Fibroblast of the aortic adventitia (primary cell): ENCODE measurements around the gene ADGRG3. TPM values are rescaled to one million over a fixed set of nuclear protein-coding genes. Genes with fewer than 3 reads are reported as not detected.

Experiments used
- DNase-seq: peaks from one replicate; pipeline ENCODE4 v3.0.0-alpha.2; 2010; ENCODE audit warnings: low read depth
- H3K4me3 ChIP-seq: 2 replicates; pipeline ENCODE4 v1.5.1; 2011; ENCODE audit warnings: low read depth, mild to moderate bottlenecking, control low read depth, low read length, moderate library complexity
- total RNA-seq: library from RNA; depleted of rRNA; stranded (reverse); fragments of >200 nt; gene quantifications from 2 replicates; pipeline ENCODE4 v1.2.3, GENCODE V29; 2012; ENCODE audit warnings: low replicate concordance
- TF ChIP-seq, protein P1 (sequence below): IDR thresholded peaks from 2 replicates; pipeline ENCODE4 v1.5.1; 2011; ENCODE audit warnings: mild to moderate bottlenecking, low read length, control low read depth, inconsistent platforms; ENCODE audit not compliant: insufficient read depth

Gene ADGRG3
- total RNA-seq, 1 donor, result not detected

- DNase-seq, result no peak
- H3K4me3 ChIP-seq, result no peak overlapping the region
- TF ChIP-seq, protein P1, sequence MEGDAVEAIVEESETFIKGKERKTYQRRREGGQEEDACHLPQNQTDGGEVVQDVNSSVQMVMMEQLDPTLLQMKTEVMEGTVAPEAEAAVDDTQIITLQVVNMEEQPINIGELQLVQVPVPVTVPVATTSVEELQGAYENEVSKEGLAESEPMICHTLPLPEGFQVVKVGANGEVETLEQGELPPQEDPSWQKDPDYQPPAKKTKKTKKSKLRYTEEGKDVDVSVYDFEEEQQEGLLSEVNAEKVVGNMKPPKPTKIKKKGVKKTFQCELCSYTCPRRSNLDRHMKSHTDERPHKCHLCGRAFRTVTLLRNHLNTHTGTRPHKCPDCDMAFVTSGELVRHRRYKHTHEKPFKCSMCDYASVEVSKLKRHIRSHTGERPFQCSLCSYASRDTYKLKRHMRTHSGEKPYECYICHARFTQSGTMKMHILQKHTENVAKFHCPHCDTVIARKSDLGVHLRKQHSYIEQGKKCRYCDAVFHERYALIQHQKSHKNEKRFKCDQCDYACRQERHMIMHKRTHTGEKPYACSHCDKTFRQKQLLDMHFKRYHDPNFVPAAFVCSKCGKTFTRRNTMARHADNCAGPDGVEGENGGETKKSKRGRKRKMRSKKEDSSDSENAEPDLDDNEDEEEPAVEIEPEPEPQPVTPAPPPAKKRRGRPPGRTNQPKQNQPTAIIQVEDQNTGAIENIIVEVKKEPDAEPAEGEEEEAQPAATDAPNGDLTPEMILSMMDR, result no peak
These were observed 37.1 kb downstream of the ADGRG3 start for GRCh38 chr16:57704905-57705852.

DNA sequence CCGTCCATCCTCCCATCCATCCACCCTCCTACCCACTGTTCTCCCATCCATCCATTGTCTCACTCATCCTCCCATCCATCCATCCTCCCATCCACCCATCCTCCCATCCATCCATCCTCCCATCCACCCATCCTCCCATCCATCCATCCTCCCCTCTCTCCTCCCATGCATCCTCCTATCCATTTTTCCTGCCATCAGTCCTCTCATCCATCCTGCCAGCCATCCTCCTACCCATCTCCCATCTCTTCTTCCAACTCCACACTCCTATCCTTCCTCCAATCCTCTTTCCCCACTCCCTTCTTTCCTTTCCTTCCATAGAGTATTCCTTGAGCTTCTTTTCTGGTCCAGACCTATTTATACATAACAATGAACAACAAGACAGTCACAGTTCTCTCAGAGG, 38.6 kb downstream of the ADGRG3 start:
- H3K4me3 ChIP-seq, result no peak overlapping the region
- no peak for DNase-seq
- TF ChIP-seq, protein P1, result no peak

DNA sequence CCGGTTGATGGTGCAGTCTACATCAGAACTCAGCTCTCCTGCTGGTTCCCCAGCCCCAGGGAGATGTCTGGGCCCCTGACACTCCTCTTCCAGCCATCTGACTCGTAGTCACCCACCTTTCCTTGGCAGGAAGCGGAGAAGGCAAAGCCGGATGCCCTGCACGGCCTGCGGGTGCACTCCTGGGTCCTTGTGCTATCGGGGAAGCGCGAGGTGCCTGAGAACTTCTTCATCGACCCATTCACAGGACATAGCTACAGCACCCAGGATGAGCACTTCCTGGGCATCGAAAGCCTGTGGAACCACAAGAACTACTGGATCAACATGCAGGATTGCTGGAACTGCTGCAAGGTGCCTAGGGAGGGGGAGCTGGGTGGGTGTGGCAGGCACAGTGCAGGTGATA, 39.2 kb downstream of the ADGRG3 start:
- DNase-seq, result no peak
- H3K4me3 ChIP-seq, result no peak overlapping the region
- TF ChIP-seq, protein P1, result no peak

DNA sequence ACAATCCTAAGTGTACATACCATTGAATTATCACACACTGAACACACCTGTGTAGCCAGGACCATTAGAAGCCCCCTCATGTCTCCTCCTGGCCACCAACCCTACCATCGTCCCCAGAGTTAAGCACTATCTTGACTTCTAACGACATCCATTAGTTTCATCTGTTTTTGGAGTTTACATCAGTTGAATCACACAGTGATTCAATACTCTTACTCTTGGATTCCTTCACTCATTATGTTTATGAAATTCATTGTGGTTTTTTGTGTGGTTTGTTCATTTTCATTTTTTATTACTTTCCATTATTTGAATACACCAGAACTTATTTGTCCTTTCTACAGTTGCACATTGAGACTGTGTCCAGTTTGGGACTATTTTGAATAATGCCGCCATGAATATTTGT, 40.1 kb downstream of the ADGRG3 start:
- H3K4me3 ChIP-seq, result no peak overlapping the region
- DNase-seq, result no peak
- TF ChIP-seq, protein P1, result no peak

- no peak for DNase-seq
- TF ChIP-seq, protein P1, result no peak
- H3K4me3 ChIP-seq, result no peak overlapping the region
These were observed 41.6 kb downstream of the ADGRG3 start for GRCh38 chr16:57709663-57710062.

DNA sequence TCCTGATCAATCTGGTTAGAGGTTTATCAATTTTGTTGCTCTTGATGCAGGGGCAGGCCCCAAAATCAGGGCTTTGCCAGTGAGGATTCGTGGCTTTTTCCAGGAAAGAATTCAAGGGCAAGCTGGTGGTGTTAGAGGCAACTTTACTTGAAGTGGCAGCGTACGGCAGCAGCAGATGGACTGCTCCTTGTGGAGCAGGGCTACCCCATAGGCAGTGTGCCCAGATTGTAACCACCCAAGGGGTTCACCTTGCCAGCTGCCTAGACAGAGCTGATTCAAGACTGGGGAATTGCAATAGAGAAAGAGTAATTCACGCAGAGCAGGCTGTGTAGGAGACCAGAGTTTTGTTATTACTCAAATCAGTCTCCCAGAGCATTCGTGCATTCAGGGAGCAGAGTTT, 43.2 kb downstream of the ADGRG3 start:
- no peak for DNase-seq
- TF ChIP-seq, protein P1, result no peak

More for the DNA sequence above, 43.2 kb downstream of the ADGRG3 start:
- no peak overlapping the region for H3K4me3 ChIP-seq
